NT2/D1 (cell line): ENCODE data around the gene RAB17.

Experiments
- SUZ12 ChIP-seq: IDR thresholded peaks from 2 replicates; pipeline ENCODE4 v1.6.1; 2011; ENCODE audit not compliant: insufficient read length, insufficient read depth; ENCODE audit errors: extremely low read depth
- YY1 ChIP-seq: IDR thresholded peaks from 2 replicates; pipeline ENCODE4 v1.6.1; 2011; ENCODE audit not compliant: insufficient read length, insufficient read depth
- ZNF274 ChIP-seq: IDR thresholded peaks from 2 replicates; pipeline ENCODE4 v1.6.1; 2011; ENCODE audit warnings: mild to moderate bottlenecking, low read depth, low read length

GRCh38 chr2:237533668-237534161, 56.8 kb downstream of the RAB17 start:
- TF ChIP-seq YY1 (no peak), SUZ12 (no peak), ZNF274 (no peak)
